AG20443 (cell line): Measurements from ENCODE around the gene MGST2.
"Not testable (repeated sequence)": the region's sequence is repeated elsewhere in the genome, so short reads cannot be mapped to it uniquely, and the experiment has no call there.

Experiments used
- DNase-seq: peaks from one replicate; pipeline ENCODE4 v3.0.0; 2012; ENCODE audit warnings: low spot score, mixed read lengths

The MGST2 gene

GRCh38 chr4:139665690-139666529 lies at the start of gene MGST2:
Gene MGST2, plus strand, starts transcription at chr4:139665819. Its CDS starts 201 bp downstream, at chr4:139666020.
- DNase-seq: peak; percentile 85

- DNase-seq: peak; percentile 31
Observed at GRCh38 chr4:139617702-139618490, 47.7 kb upstream of the MGST2 start.

GRCh38 chr4:139619644-139620043 lies 46.0 kb upstream of the MGST2 start:
- peak; percentile 34 for DNase-seq

GRCh38 chr4:139622901-139623381 lies 42.7 kb upstream of the MGST2 start:
- no peak for DNase-seq

GRCh38 chr4:139624441-139625092 lies 41.1 kb upstream of the MGST2 start:
- no peak for DNase-seq

GRCh38 chr4:139625093-139625455 lies 40.5 kb upstream of the MGST2 start:
- no peak for DNase-seq

- no peak for DNase-seq
Observed at GRCh38 chr4:139625482-139625881, 40.1 kb upstream of the MGST2 start.

GRCh38 chr4:139628184-139629012 lies 37.2 kb upstream of the MGST2 start:
- DNase-seq: no peak

- DNase-seq: no peak
Observed at GRCh38 chr4:139629436-139630125, 36.0 kb upstream of the MGST2 start.

- no peak for DNase-seq
Observed at GRCh38 chr4:139630126-139630495, 35.5 kb upstream of the MGST2 start.

GRCh38 chr4:139630991-139631390 lies 34.6 kb upstream of the MGST2 start:
- no peak for DNase-seq

- DNase-seq: no peak
Observed at GRCh38 chr4:139631791-139632190, 33.8 kb upstream of the MGST2 start.

GRCh38 chr4:139632739-139633138 lies 32.9 kb upstream of the MGST2 start:
- DNase-seq: not testable (repeated sequence)

GRCh38 chr4:139633195-139633594 lies 32.4 kb upstream of the MGST2 start:
- DNase-seq: no peak

- peak; percentile 66 for DNase-seq
Observed at GRCh38 chr4:139633661-139634060, 32.0 kb upstream of the MGST2 start.

- DNase-seq: no peak
Observed at GRCh38 chr4:139635966-139636365, 29.7 kb upstream of the MGST2 start.

- not testable (repeated sequence) for DNase-seq
Observed at GRCh38 chr4:139638306-139638705, 27.3 kb upstream of the MGST2 start.

- no peak for DNase-seq
Observed at GRCh38 chr4:139639654-139640053, 26.0 kb upstream of the MGST2 start.

GRCh38 chr4:139641218-139641617 lies 24.4 kb upstream of the MGST2 start:
- peak; percentile 74 for DNase-seq

GRCh38 chr4:139642364-139642763 lies 23.3 kb upstream of the MGST2 start:
- peak; percentile 49 for DNase-seq
